GM12891 (cell line): ENCODE data around the gene IZUMO4.

Source experiments
- PAX5 ChIP-seq: IDR thresholded peaks from 2 replicates; pipeline ENCODE4 v1.6.1; 2011; ENCODE audit warnings: low read length, moderate library complexity, mild to moderate bottlenecking; ENCODE audit not compliant: insufficient read depth, severe bottlenecking
- POLR2A ChIP-seq: IDR thresholded peaks from 2 replicates; pipeline ENCODE4 v1.6.1; 2011; ENCODE audit warnings: low read depth, low read length, control low read depth
- POLR2AphosphoS5 ChIP-seq: IDR thresholded peaks from 2 replicates; pipeline ENCODE4 v1.6.1; 2011; ENCODE audit warnings: low read depth, low read length, control low read depth
- POU2F2 ChIP-seq: IDR thresholded peaks from 2 replicates; pipeline ENCODE4 v1.6.1; 2011; ENCODE audit warnings: low read depth, mild to moderate bottlenecking, control low read depth, low read length, moderate library complexity
- TAF1 ChIP-seq: IDR thresholded peaks from 2 replicates; pipeline ENCODE4 v1.6.1; 2011; ENCODE audit warnings: low read depth, low read length, control low read depth

- TF ChIP-seq POLR2A (no peak), POLR2AphosphoS5 (no peak), TAF1 (no peak), PAX5 (no peak), POU2F2 (no peak)
Observed at GRCh38 chr19:2058570-2059421, 37.9 kb upstream of the IZUMO4 start.
